ENCODE measurements around the gene SORT1.

The SORT1 gene

DNA sequence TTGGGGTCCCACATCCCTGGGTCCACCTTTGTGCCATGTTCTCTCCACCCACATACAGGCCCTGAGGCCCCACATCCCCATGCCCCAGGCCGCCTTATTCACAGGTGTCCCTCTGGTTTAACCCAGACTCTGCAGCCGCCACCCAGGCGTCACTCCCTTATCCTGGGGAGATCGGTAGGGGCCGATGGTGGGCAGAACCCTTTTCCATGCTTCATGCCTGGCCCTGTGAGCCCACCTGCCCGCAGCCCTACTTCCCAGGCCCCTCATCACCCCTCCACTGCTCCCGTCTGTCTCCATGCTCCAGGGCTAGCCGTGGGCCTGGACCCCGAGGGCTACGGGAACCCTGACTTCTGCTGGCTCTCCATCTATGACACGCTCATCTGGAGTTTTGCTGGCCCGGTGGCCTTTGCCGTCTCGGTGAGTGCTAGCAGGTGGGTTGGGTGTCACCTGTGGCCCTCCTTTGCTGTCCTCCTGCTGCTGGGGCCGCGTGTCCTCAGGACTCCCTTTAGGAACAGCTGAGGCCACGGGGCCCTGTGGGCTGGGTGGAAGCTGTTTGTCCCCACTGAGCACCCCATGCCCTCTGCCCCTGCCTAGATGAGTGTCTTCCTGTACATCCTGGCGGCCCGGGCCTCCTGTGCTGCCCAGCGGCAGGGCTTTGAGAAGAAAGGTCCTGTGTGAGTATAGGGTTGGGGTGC, 126.9 kb downstream of the SORT1 start:
- TF ChIP-seq, protein P1, sequence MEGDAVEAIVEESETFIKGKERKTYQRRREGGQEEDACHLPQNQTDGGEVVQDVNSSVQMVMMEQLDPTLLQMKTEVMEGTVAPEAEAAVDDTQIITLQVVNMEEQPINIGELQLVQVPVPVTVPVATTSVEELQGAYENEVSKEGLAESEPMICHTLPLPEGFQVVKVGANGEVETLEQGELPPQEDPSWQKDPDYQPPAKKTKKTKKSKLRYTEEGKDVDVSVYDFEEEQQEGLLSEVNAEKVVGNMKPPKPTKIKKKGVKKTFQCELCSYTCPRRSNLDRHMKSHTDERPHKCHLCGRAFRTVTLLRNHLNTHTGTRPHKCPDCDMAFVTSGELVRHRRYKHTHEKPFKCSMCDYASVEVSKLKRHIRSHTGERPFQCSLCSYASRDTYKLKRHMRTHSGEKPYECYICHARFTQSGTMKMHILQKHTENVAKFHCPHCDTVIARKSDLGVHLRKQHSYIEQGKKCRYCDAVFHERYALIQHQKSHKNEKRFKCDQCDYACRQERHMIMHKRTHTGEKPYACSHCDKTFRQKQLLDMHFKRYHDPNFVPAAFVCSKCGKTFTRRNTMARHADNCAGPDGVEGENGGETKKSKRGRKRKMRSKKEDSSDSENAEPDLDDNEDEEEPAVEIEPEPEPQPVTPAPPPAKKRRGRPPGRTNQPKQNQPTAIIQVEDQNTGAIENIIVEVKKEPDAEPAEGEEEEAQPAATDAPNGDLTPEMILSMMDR (IDR thresholded peaks at IDR 0.05; ENCODE audit: insufficient read depth, low read length, poor library complexity, severe bottlenecking): no peak
- no peak for TF ChIP-seq EZH2phosphoT487 (conservative IDR thresholded peaks at IDR 0.05; ENCODE audit: low read length)
- Histone ChIP-seq H3K9me2 (replicated peaks; ENCODE audit: insufficient read depth, low read length) (no peaks in the 10 kb centered on the region), H3K9me3 (ENCODE audit: insufficient read depth, low read length) (no peaks in the 10 kb centered on the region), H3F3A (ENCODE audit: insufficient read depth) (no peaks in the 10 kb centered on the region), H3K9ac (ENCODE audit: low read length) (no peak overlapping the region), H3K4me3 (ENCODE audit: insufficient read depth, low read length, poor library complexity, severe bottlenecking) (no peak overlapping the region), H2AFZ (ENCODE audit: low read depth, low read length, severe bottlenecking) (no peak overlapping the region), H3K36me3 (ENCODE audit: low read length) (no peaks in the 10 kb centered on the region), H4K20me1 (ENCODE audit: low read depth, low read length) (no peaks in the 10 kb centered on the region), H3K4me2 (ENCODE audit: low read depth, low read length, poor library complexity, severe bottlenecking) (no peak overlapping the region), H3K79me2 (ENCODE audit: insufficient read depth, low read length) (no peaks in the 10 kb centered on the region), H3K27me3 (ENCODE audit: low read length) (no peaks in the 10 kb centered on the region), H3K27ac (ENCODE audit: low read depth, low read length) (no peak overlapping the region)

GRCh38 chr1:109269981-109270622, 127.6 kb downstream of the SORT1 start:
- Histone ChIP-seq H3K9me3 (ENCODE audit: insufficient read depth, low read length) (no peaks in the 10 kb centered on the region), H4K20me1 (ENCODE audit: low read depth, low read length) (no peaks in the 10 kb centered on the region), H2AFZ (ENCODE audit: low read depth, low read length, severe bottlenecking) (no peak overlapping the region), H3K79me2 (ENCODE audit: insufficient read depth, low read length) (no peaks in the 10 kb centered on the region), H3K9ac (ENCODE audit: low read length) (no peak overlapping the region), H3F3A (ENCODE audit: insufficient read depth) (no peaks in the 10 kb centered on the region), H3K36me3 (ENCODE audit: low read length) (no peaks in the 10 kb centered on the region), H3K27me3 (ENCODE audit: low read length) (no peaks in the 10 kb centered on the region), H3K9me2 (replicated peaks; ENCODE audit: insufficient read depth, low read length) (no peaks in the 10 kb centered on the region), H3K4me2 (ENCODE audit: low read depth, low read length, poor library complexity, severe bottlenecking) (no peak overlapping the region), H3K27ac (ENCODE audit: low read depth, low read length) (no peak overlapping the region), H3K4me3 (ENCODE audit: insufficient read depth, low read length, poor library complexity, severe bottlenecking) (no peak overlapping the region)
- TF ChIP-seq EZH2phosphoT487 (conservative IDR thresholded peaks at IDR 0.05; ENCODE audit: low read length): no peak
- TF ChIP-seq, protein P1 (IDR thresholded peaks at IDR 0.05; ENCODE audit: insufficient read depth, low read length, poor library complexity, severe bottlenecking): no peak

GRCh38 chr1:109269212-109269980, 128.3 kb downstream of the SORT1 start:
- TF ChIP-seq EZH2phosphoT487 (conservative IDR thresholded peaks at IDR 0.05; ENCODE audit: low read length): no peak
- TF ChIP-seq, protein P1 (IDR thresholded peaks at IDR 0.05; ENCODE audit: insufficient read depth, low read length, poor library complexity, severe bottlenecking): no peak
- no peaks in the 10 kb centered on the region for H3K9me2 ChIP-seq (replicated peaks; ENCODE audit: insufficient read depth, low read length)
- no peaks in the 10 kb centered on the region for H4K20me1 ChIP-seq (ENCODE audit: low read depth, low read length)
- H3K36me3 ChIP-seq (ENCODE audit: low read length): no peaks in the 10 kb centered on the region
- no peaks in the 10 kb centered on the region for H3K79me2 ChIP-seq (ENCODE audit: insufficient read depth, low read length)
- H3F3A ChIP-seq (ENCODE audit: insufficient read depth): no peaks in the 10 kb centered on the region
- no peaks in the 10 kb centered on the region for H3K9me3 ChIP-seq (ENCODE audit: insufficient read depth, low read length)
- H3K27ac ChIP-seq (ENCODE audit: low read depth, low read length): no peak overlapping the region
- no peak overlapping the region for H3K4me2 ChIP-seq (ENCODE audit: low read depth, low read length, poor library complexity, severe bottlenecking)
- no peak overlapping the region for H3K4me3 ChIP-seq (ENCODE audit: insufficient read depth, low read length, poor library complexity, severe bottlenecking)
- no peak overlapping the region for H2AFZ ChIP-seq (ENCODE audit: low read depth, low read length, severe bottlenecking)
- no peak overlapping the region for H3K9ac ChIP-seq (ENCODE audit: low read length)
- H3K27me3 ChIP-seq (ENCODE audit: low read length): no peaks in the 10 kb centered on the region

All from SU-DHL-6 (cell line).